Astrocyte of the spinal cord (primary cell): ENCODE data around the gene HTT.

ENCODE experiments used
- DNase-seq: peaks from one replicate; pipeline ENCODE4 v3.0.0; 2011; ENCODE audit warnings: low read depth, low spot score
- H3K4me3 ChIP-seq: 2 replicates; pipeline ENCODE4 v1.5.1; 2011; ENCODE audit warnings: low read depth, mild to moderate bottlenecking, low read length, moderate library complexity
- in situ Hi-C: cut with HindIII; loops from 2 replicates; pipeline ENCODE4 v1.10.0; 2017; ENCODE audit warnings: low sequenced_read_pairs
- TF ChIP-seq, protein P1 (sequence below): IDR thresholded peaks from 2 replicates; pipeline ENCODE4 v1.5.1; 2012; ENCODE audit warnings: low read depth, mild to moderate bottlenecking, low read length, inconsistent platforms

The HTT gene

DNA sequence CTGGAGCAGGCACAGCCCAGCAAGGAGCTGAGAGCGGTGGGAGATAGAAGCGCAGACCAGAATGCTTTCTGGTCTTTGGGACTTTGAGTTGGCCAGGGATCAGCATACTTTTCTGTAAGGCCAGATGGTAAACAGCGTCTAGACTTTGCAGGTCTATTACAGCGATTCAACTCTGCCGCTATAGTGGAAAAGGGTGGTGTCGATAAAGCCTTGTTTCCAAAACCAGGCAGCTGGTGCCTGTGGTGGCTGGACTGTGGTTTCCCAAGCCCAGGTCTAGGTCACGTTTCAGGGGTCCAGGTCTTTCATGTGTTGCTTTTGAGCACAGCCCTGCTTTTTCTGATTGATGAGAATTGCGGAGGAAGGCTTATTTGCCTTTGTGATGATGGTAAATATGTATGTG is 40.2 kb upstream of the HTT start:
- in situ Hi-C loops, result no loop called here
- TF ChIP-seq, protein P1, sequence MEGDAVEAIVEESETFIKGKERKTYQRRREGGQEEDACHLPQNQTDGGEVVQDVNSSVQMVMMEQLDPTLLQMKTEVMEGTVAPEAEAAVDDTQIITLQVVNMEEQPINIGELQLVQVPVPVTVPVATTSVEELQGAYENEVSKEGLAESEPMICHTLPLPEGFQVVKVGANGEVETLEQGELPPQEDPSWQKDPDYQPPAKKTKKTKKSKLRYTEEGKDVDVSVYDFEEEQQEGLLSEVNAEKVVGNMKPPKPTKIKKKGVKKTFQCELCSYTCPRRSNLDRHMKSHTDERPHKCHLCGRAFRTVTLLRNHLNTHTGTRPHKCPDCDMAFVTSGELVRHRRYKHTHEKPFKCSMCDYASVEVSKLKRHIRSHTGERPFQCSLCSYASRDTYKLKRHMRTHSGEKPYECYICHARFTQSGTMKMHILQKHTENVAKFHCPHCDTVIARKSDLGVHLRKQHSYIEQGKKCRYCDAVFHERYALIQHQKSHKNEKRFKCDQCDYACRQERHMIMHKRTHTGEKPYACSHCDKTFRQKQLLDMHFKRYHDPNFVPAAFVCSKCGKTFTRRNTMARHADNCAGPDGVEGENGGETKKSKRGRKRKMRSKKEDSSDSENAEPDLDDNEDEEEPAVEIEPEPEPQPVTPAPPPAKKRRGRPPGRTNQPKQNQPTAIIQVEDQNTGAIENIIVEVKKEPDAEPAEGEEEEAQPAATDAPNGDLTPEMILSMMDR, result no peak
- H3K4me3 ChIP-seq, result no peak overlapping the region
- DNase-seq, result no peak

DNA sequence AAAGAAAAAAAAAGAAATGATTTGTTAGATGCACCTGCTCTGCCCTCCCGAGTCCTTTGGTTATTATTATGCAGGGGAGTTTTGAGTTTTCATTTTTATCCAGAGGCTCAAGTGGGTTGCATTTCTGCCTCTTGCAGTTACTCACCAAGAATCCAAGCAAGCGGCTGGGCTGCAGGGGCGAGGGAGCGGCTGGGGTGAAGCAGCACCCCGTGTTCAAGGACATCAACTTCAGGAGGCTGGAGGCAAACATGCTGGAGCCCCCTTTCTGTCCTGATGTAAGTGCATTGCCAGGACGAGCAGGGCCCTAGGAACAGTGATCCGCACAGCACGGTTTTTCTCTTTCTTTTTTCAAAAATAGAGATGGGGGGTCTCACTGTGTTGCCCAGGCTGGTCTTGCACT is 39.2 kb upstream of the HTT start:
- in situ Hi-C loops, result no loop called here
- DNase-seq, result no peak
- TF ChIP-seq, protein P1, result no peak
- H3K4me3 ChIP-seq, result no peak overlapping the region

DNA sequence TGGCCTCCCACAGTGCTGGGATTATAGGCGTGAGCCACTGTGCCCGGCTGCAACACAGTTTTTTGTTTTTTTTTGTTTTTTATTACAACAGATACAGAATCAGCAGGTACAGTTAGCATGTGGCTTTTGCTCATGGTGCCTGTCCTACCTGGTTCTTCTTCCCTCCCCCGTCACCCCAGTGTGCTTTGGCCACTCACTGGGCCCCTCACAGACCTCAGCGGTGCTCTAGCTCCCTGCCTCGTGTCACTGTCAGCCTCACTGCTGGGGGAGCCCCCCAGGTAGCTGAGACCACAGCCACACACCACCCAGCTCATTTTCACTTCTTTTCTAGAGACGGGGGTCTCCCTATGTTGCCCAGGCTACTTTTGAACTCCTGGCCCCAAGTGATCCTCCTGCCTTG is 38.8 kb upstream of the HTT start:
- TF ChIP-seq, protein P1, result no peak
- DNase-seq, result no peak
- H3K4me3 ChIP-seq, result no peak overlapping the region
- in situ Hi-C loops, result no loop called here

DNA sequence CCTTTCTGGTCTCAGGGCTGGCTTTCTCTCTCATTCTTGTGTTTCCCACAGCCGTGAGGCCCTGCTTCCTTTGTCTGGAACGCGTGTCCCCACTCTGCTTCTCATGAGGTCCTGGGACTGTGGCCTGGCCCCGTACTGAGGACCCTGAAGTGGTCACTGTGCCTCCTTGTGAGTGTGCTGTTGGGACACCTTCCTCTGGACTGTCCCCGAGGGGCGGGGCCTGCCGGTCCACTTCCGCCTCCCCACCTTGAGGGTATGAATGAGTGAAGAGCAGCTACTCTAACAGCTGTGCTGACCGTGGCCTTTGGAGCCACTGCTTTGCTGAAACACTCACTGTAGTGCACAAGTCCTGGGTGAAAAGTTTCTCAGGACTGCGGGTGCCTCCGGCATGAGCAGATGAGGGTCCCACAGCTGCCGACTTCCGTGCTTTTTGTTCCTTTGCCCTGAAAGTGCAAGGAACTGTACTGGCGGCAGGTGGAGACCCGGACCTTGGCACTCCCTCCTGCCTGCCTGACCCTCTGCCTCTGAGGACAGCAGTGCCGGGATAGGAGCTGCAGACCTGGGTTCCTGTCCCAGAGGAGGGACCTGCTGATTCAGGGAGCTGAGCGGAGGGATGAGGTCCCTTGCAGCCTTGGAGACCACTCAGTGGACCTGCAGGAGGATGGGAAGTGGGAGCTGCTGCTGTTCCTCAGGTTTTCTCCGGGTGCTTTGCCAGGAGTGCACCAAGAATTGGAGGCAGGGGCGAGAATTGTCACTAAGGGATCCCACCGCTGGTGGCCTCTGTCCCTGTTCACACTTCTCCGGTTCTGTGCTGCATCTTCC is 38.1 kb upstream of the HTT start:
- in situ Hi-C loops, result no loop called here
- no peak for DNase-seq
- TF ChIP-seq, protein P1, result no peak
- no peak overlapping the region for H3K4me3 ChIP-seq

DNA sequence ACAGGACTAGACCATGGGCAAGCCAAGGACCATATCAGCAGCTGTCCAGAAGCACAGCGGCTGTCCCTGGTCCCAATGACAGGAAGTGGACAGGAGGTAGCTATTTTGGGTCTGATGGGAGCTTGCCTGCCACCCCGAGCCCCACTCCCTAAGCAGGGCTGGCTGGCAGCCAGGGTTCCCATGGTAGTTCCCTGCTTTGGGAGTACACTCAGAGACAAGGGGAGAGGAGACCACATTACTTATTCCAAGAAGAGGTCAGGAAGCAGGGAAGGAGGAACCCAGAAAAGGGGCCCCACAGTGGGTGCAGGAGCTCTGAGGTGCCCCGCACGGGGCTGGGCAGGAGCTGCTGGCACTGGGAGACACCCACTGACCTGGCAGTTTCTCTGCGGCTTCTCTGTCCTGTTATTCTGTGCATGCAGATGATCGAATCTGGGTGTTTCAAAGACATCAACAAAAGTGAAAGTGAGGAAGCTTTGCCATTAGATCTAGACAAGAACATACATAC is 36.5 kb upstream of the HTT start:
- TF ChIP-seq, protein P1, result no peak
- H3K4me3 ChIP-seq, result peak overlapping the region; percentile 5
- DNase-seq, result no peak
- in situ Hi-C loops, result no loop called here

DNA sequence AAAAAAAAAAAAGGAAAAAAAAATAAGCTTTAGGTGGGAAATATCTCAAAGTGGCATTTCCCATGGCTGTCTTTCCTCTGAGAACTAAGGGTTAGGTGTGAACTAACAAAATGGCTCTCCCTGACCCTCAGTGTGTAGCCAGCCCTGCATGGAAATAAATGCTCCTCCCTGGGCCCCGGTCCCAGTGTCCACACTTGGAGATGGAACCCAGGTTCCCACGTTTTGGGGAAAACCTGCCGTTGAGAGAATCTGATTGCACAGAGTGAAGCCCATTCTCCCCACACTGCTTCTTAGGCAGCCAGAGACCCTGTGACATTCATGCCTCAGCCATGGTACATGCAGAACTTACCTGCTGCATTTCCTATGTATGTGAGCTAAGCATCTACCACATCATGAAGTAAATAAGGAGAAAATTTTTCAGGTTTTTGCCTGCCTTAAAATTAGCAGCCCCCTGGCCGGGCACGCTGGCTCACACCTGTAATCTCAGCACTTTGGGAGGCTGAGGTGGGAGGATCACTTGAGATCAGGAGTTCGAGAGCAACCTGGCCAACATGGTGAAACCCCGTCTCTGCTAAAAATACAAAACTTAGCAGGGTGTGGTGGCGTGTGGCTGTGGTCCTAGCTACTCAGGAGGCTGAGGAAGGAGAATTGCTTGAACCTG is 34.6 kb upstream of the HTT start:
- TF ChIP-seq, protein P1, result no peak
- H3K4me3 ChIP-seq, result no peak overlapping the region
- no peak for DNase-seq
- in situ Hi-C loops, result no loop called here
